Measurements from ENCODE around the gene MAP6D1. TPM values are rescaled to one million over a fixed set of nuclear protein-coding genes. Genes with fewer than 3 reads are reported as not detected.

The MAP6D1 gene
- total RNA-seq, 2 donors from 2014 or later: 0.99 to 7.0 TPM

DNA sequence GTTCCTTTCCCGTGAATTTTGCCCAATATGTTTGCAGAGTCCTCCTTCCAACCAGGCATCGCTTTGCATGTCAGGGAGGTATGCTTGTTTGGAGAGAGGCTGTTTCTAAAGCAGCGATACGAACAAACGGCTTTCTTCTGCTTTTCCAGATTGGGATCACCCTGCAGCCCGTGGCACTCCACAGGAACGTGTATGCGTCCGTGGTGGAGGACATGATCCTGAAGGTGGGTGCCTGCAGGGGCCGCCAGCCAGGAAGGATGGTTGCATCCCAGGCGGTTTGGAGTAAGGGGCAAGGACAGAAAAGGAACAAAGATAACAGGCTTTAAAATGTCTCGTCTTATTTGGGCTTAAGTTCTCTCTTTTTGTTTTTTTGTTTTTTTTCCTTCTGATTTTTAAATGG lies 17.5 kb downstream of the MAP6D1 start:
- peak overlapping the region in 2 of 4 donors; percentile 38 to 79 for H3K27ac ChIP-seq
- ATAC-seq: no peak
- WGBS, 2 donors: 95% methylated on average over 12 of the region's 12 CpGs

GRCh38 chr3:183807209-183807728 lies 18.1 kb downstream of the MAP6D1 start:
- WGBS, 2 donors: 92 to 94% methylated on average over 10 to 12 of the region's 12 CpGs
- DNase-seq (no peak), ATAC-seq (no peak)
- Histone ChIP-seq H3K36me3 (replicated peaks in 1 of 2; ENCODE audit: insufficient read depth in 1 of 2, low read depth in 2 of 2) (peaks cover 8 to 15% of the 10 kb centered on the region in 2 donors), H3K4me1 (peaks cover 41% of the 10 kb centered on the region), H3K9me3 (no peaks in the 10 kb centered on the region), H3K27ac (no peak overlapping the region), H3K4me3 (no peak overlapping the region), H3K27me3 (no peaks in the 10 kb centered on the region)
- TF ChIP-seq CTCF (IDR thresholded peaks at IDR 0.05): no peak
- TF ChIP-seq POLR2A (IDR thresholded peaks at IDR 0.05): no peak
- intact Hi-C loops (cut with DNase I): no loop called here

More for the DNA sequence above, 17.5 kb downstream of the MAP6D1 start:
- no peak for DNase-seq
- Histone ChIP-seq H3K4me1 (peaks cover 45% of the 10 kb centered on the region), H3K36me3 (replicated peaks in 1 of 2; ENCODE audit: insufficient read depth in 1 of 2, low read depth in 2 of 2) (peaks cover 8 to 13% of the 10 kb centered on the region in 2 donors), H3K9me3 (no peaks in the 10 kb centered on the region), H3K4me3 (no peak overlapping the region), H3K27me3 (no peaks in the 10 kb centered on the region)
- intact Hi-C loops (cut with DNase I): no loop called here
- no peak for TF ChIP-seq CTCF (IDR thresholded peaks at IDR 0.05)
- TF ChIP-seq POLR2A (IDR thresholded peaks at IDR 0.05): no peak

- H3K4me3 ChIP-seq: no peak overlapping the region
- ATAC-seq (peak; percentile 61), DNase-seq (peak; percentile 51 to 84 (median 70))
- no peaks in the 10 kb centered on the region for H3K4me1 ChIP-seq
- H3K36me3 ChIP-seq (replicated peaks in 1 of 2; ENCODE audit: insufficient read depth in 1 of 2, low read depth in 2 of 2): peaks cover 16 to 21% of the 10 kb centered on the region in 2 donors
- no peaks in the 10 kb centered on the region for H3K9me3 ChIP-seq
- no peaks in the 10 kb centered on the region for H3K27me3 ChIP-seq
- no peak for TF ChIP-seq POLR2A (IDR thresholded peaks at IDR 0.05)
- no peak for TF ChIP-seq CTCF (IDR thresholded peaks at IDR 0.05)
- H3K27ac ChIP-seq: no peak overlapping the region
- 77 to 78% methylated on average over 6 of the region's 6 CpGs for WGBS, 2 donors
- intact Hi-C loops (cut with DNase I): no loop called here
Measured at GRCh38 chr3:183802989-183803388, 22.4 kb downstream of the MAP6D1 start.

DNA sequence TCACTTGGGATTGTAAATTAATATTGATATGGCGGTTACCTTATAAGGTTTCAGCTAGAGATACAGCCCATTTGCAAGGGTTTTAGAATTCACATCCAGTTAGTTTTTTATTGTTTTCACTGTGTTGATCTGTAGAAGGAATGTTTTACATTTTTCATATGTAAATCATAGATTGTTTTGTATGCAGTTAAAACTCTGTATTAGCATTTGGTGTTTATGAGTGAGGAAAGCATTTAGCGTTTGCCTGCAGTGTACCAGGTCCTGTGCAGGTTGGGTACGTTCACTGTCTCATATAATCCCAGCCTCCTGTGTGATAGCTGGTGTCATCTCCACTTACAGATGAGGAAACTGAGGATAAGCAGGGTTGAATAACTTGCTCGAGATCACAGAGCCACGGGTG lies 23.8 kb downstream of the MAP6D1 start:
- no peak overlapping the region for H3K4me3 ChIP-seq
- ATAC-seq (no peak), DNase-seq (no peak)
- no peak overlapping the region for H3K27ac ChIP-seq
- no peaks in the 10 kb centered on the region for H3K27me3 ChIP-seq
- intact Hi-C loops (cut with DNase I): no loop called here
- WGBS, 2 donors: 92 to 98% methylated on average over 5 of the region's 5 CpGs
- TF ChIP-seq CTCF (IDR thresholded peaks at IDR 0.05): no peak
- no peak for TF ChIP-seq POLR2A (IDR thresholded peaks at IDR 0.05)
- H3K9me3 ChIP-seq: no peaks in the 10 kb centered on the region
- peaks cover 10 to 15% of the 10 kb centered on the region in 2 donors for H3K36me3 ChIP-seq (replicated peaks in 1 of 2; ENCODE audit: insufficient read depth in 1 of 2, low read depth in 2 of 2)
- H3K4me1 ChIP-seq: no peaks in the 10 kb centered on the region

GRCh38 chr3:183800243-183800863 lies 25.0 kb downstream of the MAP6D1 start:
- Histone ChIP-seq H3K4me1 (no peaks in the 10 kb centered on the region), H3K9me3 (no peaks in the 10 kb centered on the region), H3K27ac (no peak overlapping the region), H3K27me3 (no peaks in the 10 kb centered on the region), H3K36me3 (replicated peaks in 1 of 2; ENCODE audit: insufficient read depth in 1 of 2, low read depth in 2 of 2) (peaks cover 9 to 15% of the 10 kb centered on the region in 2 donors), H3K4me3 (no peak overlapping the region)
- intact Hi-C loops (cut with DNase I): no loop called here
- ATAC-seq (no peak), DNase-seq (no peak)
- 89% methylated on average over 8 of the region's 8 CpGs for WGBS, 2 donors
- TF ChIP-seq POLR2A (IDR thresholded peaks at IDR 0.05): no peak
- TF ChIP-seq CTCF (IDR thresholded peaks at IDR 0.05): no peak

All from body of pancreas (tissue), 4 donors.